ENCODE data around the gene TNKS2. TPM values are rescaled to one million over a fixed set of nuclear protein-coding genes. Genes with fewer than 3 reads are reported as not detected.
"Not testable (repeated sequence)": the region's sequence is repeated elsewhere in the genome, so short reads cannot be mapped to it uniquely, and the experiment has no call there.

The TNKS2 gene
- 10 to 100 TPM; 26.2 to 40.3 (median 29.5) TPM for total RNA-seq

GRCh38 chr10:91797874-91798648, at the start of gene TNKS2:
TSS of gene TNKS2 (plus strand) at chr10:91798426. CDS start at chr10:91798691, 265 bp downstream.
- peak within 1 kb of the TSS; percentile 95 to 97 (median 96) for H3K27ac ChIP-seq
- H3K27me3 ChIP-seq = no peaks in the 10 kb centered on the region
- peaks cover 41 to 50% of the 10 kb centered on the region in 2 donors for H3K4me1 ChIP-seq
- no peaks in the 10 kb centered on the region for H3K9me3 ChIP-seq
- peak within 1 kb of the TSS; percentile 72 to 93 (median 84) for H3K4me3 ChIP-seq
- in situ Hi-C loops (cut with MboI; ENCODE audit: low sequenced_read_pairs in 4 of 4) (no loop called here), intact Hi-C loops (cut with DNase I; ENCODE audit: low total_unique reads) (loop anchor here (2.0 to 5.0 kb wide), 5 partner anchors 39 to 494 kb away; partner anchors contain the start of genes CPEB3, HECTD2, MARCHF5 and PPP1R3C)
- peak; percentile 95 to 96 for TF ChIP-seq POLR2A (IDR thresholded peaks at IDR 0.05)
- peak in 1 of 5 experiments; percentile 13 for TF ChIP-seq CTCF (IDR thresholded peaks at IDR 0.05 in 4 of 5, conservative IDR thresholded peaks at IDR 0.05 in 1 of 5)
- peaks cover 0 to 8% of the 10 kb centered on the region in 2 donors for H3K36me3 ChIP-seq
- ATAC-seq (peak; percentile 67 to 77), DNase-seq (peak; percentile 85 to 93)

- intact Hi-C loops (cut with DNase I; ENCODE audit: low total_unique reads); H3K27me3 ChIP-seq; H3K4me1 ChIP-seq; H3K27ac ChIP-seq; H3K4me3 ChIP-seq; ATAC-seq; H3K9me3 ChIP-seq; in situ Hi-C loops (cut with MboI; ENCODE audit: low sequenced_read_pairs in 4 of 4); DNase-seq; H3K36me3 ChIP-seq: not testable (repeated sequence)
These were observed 48.6 kb upstream of the TNKS2 start for GRCh38 chr10:91749592-91749991.

GRCh38 chr10:91756286-91756685, 41.9 kb upstream of the TNKS2 start:
- Histone ChIP-seq H3K36me3 (no peaks in the 10 kb centered on the region), H3K4me1 (no peaks in the 10 kb centered on the region), H3K27ac (no peak overlapping the region), H3K9me3 (no peaks in the 10 kb centered on the region), H3K27me3 (no peaks in the 10 kb centered on the region), H3K4me3 (no peak overlapping the region)
- no peak for TF ChIP-seq CTCF (IDR thresholded peaks at IDR 0.05 in 4 of 5, conservative IDR thresholded peaks at IDR 0.05 in 1 of 5)
- TF ChIP-seq POLR2A (IDR thresholded peaks at IDR 0.05) = no peak
- intact Hi-C loops (cut with DNase I; ENCODE audit: low total_unique reads) (loop anchor here (5.0 kb wide), 1 partner anchor 681 kb away; no protein-coding TSS in a partner anchor), in situ Hi-C loops (cut with MboI; ENCODE audit: low sequenced_read_pairs in 4 of 4) (no loop called here)
- DNase-seq = no peak
- ATAC-seq = no peak

GRCh38 chr10:91758303-91759146, 39.7 kb upstream of the TNKS2 start:
- Histone ChIP-seq H3K4me1 (no peaks in the 10 kb centered on the region), H3K4me3 (no peak overlapping the region), H3K27ac (no peak overlapping the region), H3K9me3 (no peaks in the 10 kb centered on the region), H3K36me3 (no peaks in the 10 kb centered on the region), H3K27me3 (no peaks in the 10 kb centered on the region)
- DNase-seq = no peak
- ATAC-seq = peak; percentile 79 to 90
- in situ Hi-C loops (cut with MboI; ENCODE audit: low sequenced_read_pairs in 4 of 4) = no loop called here
- TF ChIP-seq POLR2A (IDR thresholded peaks at IDR 0.05) (no peak), CTCF (IDR thresholded peaks at IDR 0.05 in 4 of 5, conservative IDR thresholded peaks at IDR 0.05 in 1 of 5) (peak in 4 of 5 experiments; percentile 32 to 60 (median 57))
- intact Hi-C loops (cut with DNase I; ENCODE audit: low total_unique reads) = loop anchor here (2.0 to 5.0 kb wide), 3 partner anchors 40 to 679 kb away; partner anchors contain the start of gene TNKS2

Measured in gastrocnemius medialis (tissue), 4 donors.